SK-N-SH treated with all-trans-retinoic acid at 6 μM for 48 hours (cell line): ENCODE data around the gene CLNK.

Source experiments
- CREB5 ChIP-seq: fragments of 250-450 bp; sonication (Bioruptor Pico); IDR thresholded peaks from 2 replicates; pipeline ENCODE4 v1.5.1; 2020; ENCODE audit warnings: low read depth, mild to moderate bottlenecking, moderate library complexity
- ESRRG ChIP-seq: fragments of 250-450 bp; sonication (Bioruptor Pico); IDR thresholded peaks from 2 replicates; pipeline ENCODE4 v1.6.1; 2021; ENCODE audit warnings: mild to moderate bottlenecking
- OSR1 ChIP-seq: fragments of 250-450 bp; sonication (Bioruptor Pico); IDR thresholded peaks from 2 replicates; pipeline ENCODE4 v1.8.0; 2022; ENCODE audit warnings: moderate library complexity, mild to moderate bottlenecking, inconsistent platforms
- RARB ChIP-seq: fragments of 250-450 bp; sonication (Bioruptor Pico); IDR thresholded peaks from 2 replicates; pipeline ENCODE4 v1.8.0; 2021; ENCODE audit warnings: mild to moderate bottlenecking, moderate library complexity
- TOX ChIP-seq: fragments of 250-450 bp; sonication (Bioruptor Pico); IDR thresholded peaks from 2 replicates; pipeline ENCODE4 v1.8.0; 2021; ENCODE audit warnings: mild to moderate bottlenecking, moderate library complexity, borderline replicate concordance
- ZFP3 ChIP-seq: fragments of 250-450 bp; sonication (Bioruptor Pico); IDR thresholded peaks from 2 replicates; pipeline ENCODE4 v1.5.0; 2020; ENCODE audit warnings: mild to moderate bottlenecking, moderate library complexity
- ZFP30 ChIP-seq: fragments of 450-650 bp; formaldehyde crosslinking; IDR thresholded peaks from 2 replicates; pipeline ENCODE4 v1.5.0; 2022; ENCODE audit warnings: mild to moderate bottlenecking, moderate library complexity
- ZNF565 ChIP-seq: fragments of 450-650 bp; formaldehyde crosslinking; conservative IDR thresholded peaks from 2 replicates; pipeline ENCODE4 v1.5.0; 2020; ENCODE audit warnings: low read depth, mild to moderate bottlenecking, moderate library complexity
- ZNF70 ChIP-seq: fragments of 450-650 bp; formaldehyde crosslinking; IDR thresholded peaks from 2 replicates; pipeline ENCODE4 v1.5.0; 2020; ENCODE audit warnings: mild to moderate bottlenecking, moderate library complexity

GRCh38 chr4:10677796-10678497 is 6.6 kb downstream of the CLNK start:
- TF ChIP-seq RARB (CRISPR knock-in tag) (no peak), ZFP30 (CRISPR knock-in tag) (no peak), ZNF565 (CRISPR knock-in tag) (no peak), ESRRG (CRISPR knock-in tag) (no peak), CREB5 (no peak), TOX (CRISPR knock-in tag) (no peak), ZNF70 (CRISPR knock-in tag) (no peak), OSR1 (CRISPR knock-in tag) (no peak), ZFP3 (no peak)
